Regular cardiac myocyte (primary cell): ENCODE data around the gene FAM193B. TPM values are rescaled to one million over a fixed set of nuclear protein-coding genes. Genes with fewer than 3 reads are reported as not detected.

ENCODE experiments used
- total RNA-seq: library from RNA; depleted of rRNA; stranded (reverse); fragments of >200 nt; gene quantifications from 2 replicates; pipeline ENCODE4 v1.2.3, GENCODE V29; 2014

Gene FAM193B
- total RNA-seq: 9.8 and 34.1 TPM in 2 replicates

DNA sequence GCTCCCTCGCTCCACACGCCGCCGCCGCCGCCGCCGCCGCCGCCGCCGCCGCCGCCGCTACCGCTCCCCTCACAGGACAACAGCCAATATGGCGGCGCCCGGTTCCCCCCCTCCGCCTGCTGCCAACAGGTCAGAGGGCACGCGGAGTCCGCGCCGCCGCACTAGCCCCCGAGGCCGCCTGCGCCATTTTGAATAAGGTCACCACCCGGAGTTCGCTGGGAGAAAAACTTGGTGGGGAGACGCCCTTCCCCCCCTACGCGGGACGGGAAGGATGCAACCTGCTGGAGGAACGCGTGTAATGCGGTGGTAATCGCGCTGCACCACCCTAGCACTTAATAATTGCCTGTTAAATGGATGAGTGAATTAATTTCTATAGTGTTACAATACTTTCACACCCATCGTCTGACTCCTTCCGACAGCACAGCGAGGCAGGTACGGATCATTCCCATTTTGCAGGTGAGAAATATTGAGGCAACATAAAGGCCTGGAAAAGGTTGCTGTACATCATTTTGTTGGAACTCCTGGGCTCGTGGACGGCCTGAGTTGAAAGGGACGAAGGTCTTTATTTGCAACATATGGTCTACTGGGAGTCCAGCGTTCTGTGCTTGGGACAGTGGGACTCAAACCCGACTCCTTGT is at the start of gene FAM193B:
TSS of gene FAM193B (minus strand) at position 90 of the 638 bp plus-strand sequence. CDS start 105 bp downstream, outside the sequence.

DNA sequence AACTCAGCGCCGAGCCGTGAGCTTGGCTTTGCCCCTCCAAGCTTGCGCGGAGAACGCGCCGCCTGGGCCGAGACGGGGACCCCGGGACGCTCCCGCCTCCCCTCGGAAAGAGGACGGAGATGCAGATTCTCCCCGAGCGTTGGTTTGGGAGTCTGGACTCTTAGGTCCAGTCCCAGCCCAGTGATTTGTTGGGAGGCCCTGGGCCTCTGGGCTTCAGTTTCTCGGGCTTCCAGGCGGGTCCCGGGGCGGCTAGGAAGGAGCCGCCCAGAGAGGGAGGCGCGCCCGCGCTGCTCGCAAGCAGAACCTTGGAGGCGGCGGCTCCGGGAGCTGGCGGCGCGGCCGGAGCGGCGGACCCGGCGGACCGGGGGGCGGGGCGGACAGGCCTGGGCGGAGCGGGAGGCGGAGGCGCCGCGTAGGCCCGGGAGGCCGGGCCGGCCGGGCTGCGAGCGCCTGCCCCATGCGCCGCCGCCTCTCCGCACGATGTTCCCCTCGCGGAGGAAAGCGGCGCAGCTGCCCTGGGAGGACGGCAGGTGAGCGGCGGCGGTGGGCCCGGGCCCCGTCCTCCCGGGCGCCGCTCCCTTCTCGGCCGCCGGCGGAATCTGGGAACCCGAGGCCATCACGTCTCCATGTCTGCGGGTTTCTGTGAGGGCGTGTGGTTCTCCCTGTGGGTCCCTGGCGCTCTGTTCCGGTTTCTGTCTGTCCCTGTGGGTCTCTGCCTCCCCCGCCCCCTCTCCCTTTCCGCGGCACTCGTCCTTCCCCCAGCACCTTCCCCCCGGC is 45.6 kb upstream of the FAM193B start, which contains the start of gene B4GALT7:
TSS of gene B4GALT7 (plus strand) at position 402 of the 777 bp plus-strand sequence. CDS start at position 481, 79 bp downstream.

DNA sequence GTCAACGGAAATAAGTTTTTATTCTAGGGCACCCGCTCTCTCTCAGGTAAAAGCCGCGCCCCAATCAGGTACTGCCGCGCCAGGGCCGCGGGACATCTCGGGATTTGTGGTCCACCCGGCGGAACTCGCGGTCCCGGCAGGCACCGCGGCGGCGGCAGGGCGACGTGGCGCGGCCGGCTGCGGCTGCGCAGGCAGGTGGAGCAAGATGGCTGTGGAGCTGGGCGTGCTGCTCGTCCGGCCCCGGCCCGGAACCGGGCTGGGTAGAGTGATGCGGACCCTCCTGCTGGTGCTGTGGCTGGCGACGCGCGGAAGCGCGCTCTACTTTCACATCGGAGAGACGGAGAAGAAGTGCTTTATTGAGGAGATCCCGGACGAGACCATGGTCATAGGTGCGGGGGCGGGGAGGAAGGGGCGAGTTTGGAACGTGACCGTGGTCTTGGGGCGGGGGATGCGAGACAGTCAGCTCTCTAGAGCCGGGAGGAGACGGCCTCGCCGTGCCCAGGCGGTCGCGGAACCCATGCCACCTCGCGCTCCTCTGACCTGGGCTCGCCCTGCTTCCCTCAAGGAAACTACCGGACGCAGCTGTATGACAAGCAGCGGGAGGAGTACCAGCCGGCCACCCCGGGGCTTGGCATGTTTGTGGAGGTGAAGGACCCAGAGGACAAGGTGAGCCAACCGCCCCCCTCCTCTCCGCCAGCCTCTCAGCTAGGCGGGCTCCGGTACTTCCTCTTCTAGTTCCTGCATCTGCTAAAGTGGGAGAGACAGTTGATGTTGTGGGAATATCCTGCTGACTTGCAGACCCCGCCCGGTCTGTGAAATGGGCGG is 37.9 kb upstream of the FAM193B start, which contains the start of gene TMED9:
TSS of gene TMED9 (plus strand) at position 194 of the 825 bp plus-strand sequence. CDS start at position 206, 12 bp downstream.

GRCh38 chr5:177516601-177517568 is 37.5 kb downstream of the FAM193B start, which contains the start of gene DDX41:
Gene DDX41 (minus strand): TSS chr5:177516961. CDS start chr5:177516945, 16 bp downstream.

DNA sequence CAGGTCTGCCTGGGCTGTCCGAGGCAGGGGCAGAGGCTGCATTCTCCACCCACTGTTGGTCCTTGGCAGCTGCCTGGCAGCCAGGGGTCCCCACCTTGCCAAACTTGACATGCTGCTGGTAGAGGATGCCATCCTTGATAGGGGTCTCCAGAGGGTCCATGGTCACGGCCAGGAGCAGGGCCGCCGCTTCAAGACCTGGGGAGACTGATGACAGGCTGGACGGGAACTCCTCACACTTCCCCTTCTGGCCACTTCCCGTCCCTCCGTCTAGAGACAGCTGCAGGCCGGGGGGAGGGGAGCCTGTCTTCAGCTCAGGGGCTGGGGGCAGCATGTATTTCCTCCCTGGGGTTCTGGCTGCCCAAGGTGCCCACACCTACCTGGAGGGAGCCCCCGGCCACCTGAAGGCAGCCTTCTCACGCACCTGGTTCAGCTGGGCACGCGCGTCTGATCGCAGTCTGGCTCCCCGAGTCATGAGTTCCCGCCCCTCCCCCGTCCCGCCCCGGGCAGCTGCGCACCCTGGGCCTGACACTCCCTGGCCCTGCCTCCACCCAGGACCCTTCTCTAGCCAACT is 44.9 kb downstream of the FAM193B start, which contains the start of gene DOK3:
TSS of gene DOK3 (minus strand) at position 446 of the 571 bp plus-strand sequence. CDS start at position 160, 286 bp downstream.

GRCh38 chr5:177497292-177498012 is 56.9 kb downstream of the FAM193B start, which contains the start of gene PDLIM7:
Gene PDLIM7 (minus strand): TSS chr5:177497604. CDS start chr5:177496512, 1,092 bp downstream.

GRCh38 chr5:177473443-177474001 is 80.8 kb downstream of the FAM193B start, which contains the start of gene DBN1:
Gene DBN1 (minus strand): TSS chr5:177473634. CDS start chr5:177473521, 113 bp downstream.

Other genes starting within 250 kb of the FAM193B start
- 3.7 and 15.7 TPM in 2 replicates for gene MXD3, start 242.7 kb downstream of the FAM193B start, total RNA-seq
- gene LMAN2, start 202.9 kb downstream of the FAM193B start, total RNA-seq: 342 and 514 TPM in 2 replicates
- gene RGS14, start 196.6 kb downstream of the FAM193B start, total RNA-seq: 3.6 and 9.3 TPM in 2 replicates
- gene SLC34A1, start 170.1 kb downstream of the FAM193B start, total RNA-seq: not detected in 2 replicates
- not detected in 2 replicates for gene PFN3, start 153.9 kb downstream of the FAM193B start, total RNA-seq
- gene F12, start 145.0 kb downstream of the FAM193B start, total RNA-seq: 0.58 TPM in 1 of 2 replicates, not detected in the other
- gene GRK6, start 127.9 kb downstream of the FAM193B start, total RNA-seq: 12.7 and 32.4 TPM in 2 replicates
- 6.2 and 10.9 TPM in 2 replicates for gene PRR7, start 107.7 kb downstream of the FAM193B start, total RNA-seq
- 77.2 and 139 TPM in 2 replicates for gene DBN1, start 80.9 kb downstream of the FAM193B start, total RNA-seq
- gene PDLIM7, start 57.0 kb downstream of the FAM193B start, total RNA-seq: 83.7 and 101 TPM in 2 replicates
- 3.3 and 6.8 TPM in 2 replicates for gene DOK3, start 44.7 kb downstream of the FAM193B start, total RNA-seq
- gene DDX41, start 37.6 kb downstream of the FAM193B start, total RNA-seq: 124 and 144 TPM in 2 replicates
- gene TMED9, start 37.6 kb upstream of the FAM193B start, total RNA-seq: 223 and 242 TPM in 2 replicates
- gene B4GALT7, start 45.6 kb upstream of the FAM193B start, total RNA-seq: 40.5 and 53.0 TPM in 2 replicates
- 0.56 TPM in 1 of 2 replicates, not detected in the other for gene FAM153A, start 228.3 kb upstream of the FAM193B start, total RNA-seq